Stimulated activated CD8-positive, alpha-beta memory T cell treated with anti-CD3 and anti-CD28 coated beads, Interleukin-15, amount 100 ng/mL, for 48 hours (primary cell): ENCODE measurements around the gene RAB1B.

ENCODE experiments used
- DNase-seq, 2 donors: peaks; one replicate each; pipeline ENCODE4 v3.0.0-alpha.2; 2020; ENCODE audit warnings: low read depth in 2 of 2

RAB1B gene

GRCh38 chr11:66322732-66323427 lies 54.4 kb downstream of the RAB1B start:
- no peak for DNase-seq

DNA sequence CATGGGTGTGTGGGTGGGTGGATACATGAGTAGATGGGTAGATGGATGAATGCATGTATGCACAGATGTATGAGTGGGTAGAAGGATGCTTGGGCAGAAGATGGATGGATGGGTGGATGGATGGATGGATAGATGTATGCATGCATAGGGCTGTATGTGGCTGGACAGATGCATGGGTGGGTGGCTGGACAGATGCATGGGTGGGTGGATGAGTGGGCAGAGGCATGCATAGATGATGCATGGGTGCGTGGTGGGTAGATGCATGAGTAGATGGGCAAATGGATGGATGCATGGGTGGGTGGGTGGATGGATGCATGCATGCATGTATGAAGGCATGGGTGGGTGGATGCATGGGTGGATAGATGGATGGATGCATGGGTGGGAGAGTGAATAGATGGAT lies 55.2 kb downstream of the RAB1B start:
- no peak for DNase-seq

DNA sequence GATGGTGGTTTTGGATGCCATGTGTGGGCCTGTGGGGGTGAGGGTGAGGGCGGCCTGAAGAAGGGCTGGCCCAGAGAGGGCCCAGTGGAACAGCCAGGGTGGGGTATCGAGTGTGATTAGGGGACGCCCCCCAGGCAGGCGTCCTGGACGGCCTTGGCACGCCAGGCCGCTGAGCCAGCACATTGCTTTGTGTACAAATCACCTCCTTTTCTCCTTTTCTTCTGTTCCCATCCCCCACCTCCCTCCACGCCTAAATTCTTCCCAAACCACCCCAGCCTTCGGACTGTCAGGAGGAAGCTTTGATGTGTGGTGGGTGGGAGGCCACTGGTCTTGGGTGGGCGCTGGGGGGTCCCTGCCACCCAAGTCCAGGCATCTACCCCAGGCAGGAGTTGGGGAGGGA lies 56.2 kb downstream of the RAB1B start:
- no peak for DNase-seq

GRCh38 chr11:66325263-66325671 lies 56.8 kb downstream of the RAB1B start:
- DNase-seq: no peak

DNA sequence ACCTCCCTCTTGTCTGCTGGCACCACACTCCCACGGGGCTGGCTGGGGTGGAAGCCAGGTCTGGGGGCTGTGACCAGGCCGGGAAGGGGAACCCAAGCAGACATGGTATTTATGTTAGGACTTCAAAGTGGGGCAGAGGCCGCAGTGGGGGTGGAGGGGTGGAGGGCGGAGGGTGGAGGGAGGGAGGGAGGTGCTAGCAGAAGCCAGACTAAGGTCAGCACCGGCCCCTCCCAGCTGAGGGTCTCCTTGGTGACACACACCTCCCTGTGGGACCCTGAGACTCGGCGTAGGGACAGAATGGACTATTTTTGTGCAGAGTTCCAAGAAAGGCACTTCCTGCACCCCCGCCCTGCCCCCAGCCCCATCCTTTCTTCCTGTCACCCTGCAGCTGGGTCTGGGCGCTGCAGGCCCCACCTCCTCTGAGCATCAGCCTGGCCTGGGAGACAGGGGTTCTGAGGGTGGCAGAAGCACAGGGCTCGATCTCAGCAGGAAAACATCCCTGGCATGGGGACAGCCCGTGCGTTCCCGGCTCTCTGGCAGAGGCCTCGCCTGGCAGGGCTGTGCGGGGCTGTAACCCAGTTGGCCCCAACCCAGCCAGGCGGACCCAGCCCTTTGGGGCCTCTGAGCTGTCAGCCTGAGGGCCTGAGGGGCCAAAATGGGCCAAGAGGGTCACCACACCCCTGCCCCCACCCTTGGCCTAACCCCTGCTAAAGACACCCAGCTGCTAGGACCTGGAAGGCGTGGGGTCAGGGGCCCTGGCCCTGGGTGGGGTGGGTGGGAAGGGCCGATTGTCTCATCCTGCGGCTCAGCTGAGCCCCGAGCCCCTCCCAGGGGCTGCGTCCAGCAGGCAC lies 58.0 kb downstream of the RAB1B start:
- no peak for DNase-seq
